ENCODE measurements around the gene HMG20B. TPM values are rescaled to one million over a fixed set of nuclear protein-coding genes. Genes with fewer than 3 reads are reported as not detected.

HMG20B gene
- polyA plus RNA-seq, 1 of the 3 experiments (the other 2 are of a cell fraction), result 92.0 TPM

GRCh38 chr19:3524078-3524842 lies 48.5 kb upstream of the HMG20B start (continued):
- no peak for TF ChIP-seq CTCF (IDR thresholded peaks at IDR 0.05)
- no peak for TF ChIP-seq SIN3A (IDR thresholded peaks at IDR 0.05; ENCODE audit: borderline replicate concordance, low read depth, low read length)
- no peak for TF ChIP-seq TCF12 (IDR thresholded peaks at IDR 0.05)
- TF ChIP-seq JUND (IDR thresholded peaks at IDR 0.05), result no peak
- TF ChIP-seq, protein P1, sequence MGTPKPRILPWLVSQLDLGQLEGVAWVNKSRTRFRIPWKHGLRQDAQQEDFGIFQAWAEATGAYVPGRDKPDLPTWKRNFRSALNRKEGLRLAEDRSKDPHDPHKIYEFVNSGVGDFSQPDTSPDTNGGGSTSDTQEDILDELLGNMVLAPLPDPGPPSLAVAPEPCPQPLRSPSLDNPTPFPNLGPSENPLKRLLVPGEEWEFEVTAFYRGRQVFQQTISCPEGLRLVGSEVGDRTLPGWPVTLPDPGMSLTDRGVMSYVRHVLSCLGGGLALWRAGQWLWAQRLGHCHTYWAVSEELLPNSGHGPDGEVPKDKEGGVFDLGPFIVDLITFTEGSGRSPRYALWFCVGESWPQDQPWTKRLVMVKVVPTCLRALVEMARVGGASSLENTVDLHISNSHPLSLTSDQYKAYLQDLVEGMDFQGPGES (IDR thresholded peaks at IDR 0.05; ENCODE audit: low read depth, low read length), result no peak
- no peak for TF ChIP-seq MXI1 (IDR thresholded peaks at IDR 0.05; ENCODE audit: low read depth, low read length)
- no peak for TF ChIP-seq FOSL2 (IDR thresholded peaks at IDR 0.05; ENCODE audit: borderline replicate concordance, low read depth)

- Histone ChIP-seq H3K27ac (ENCODE audit: low read depth in 2 of 2, low read length in 1 of 2) (no peak overlapping the region), H3K9ac (no peak overlapping the region), H3F3A (replicated peaks; ENCODE audit: insufficient read depth) (no peaks in the 10 kb centered on the region), H2AFZ (ENCODE audit: low read depth) (no peak overlapping the region), H3K79me2 (ENCODE audit: insufficient read depth) (peaks cover 40% of the 10 kb centered on the region), H3K4me1 (ENCODE audit: control insufficient read depth in 1 of 2, insufficient read depth in 2 of 2, low read depth in 1 of 2, low read length in 1 of 2) (peaks cover 0 to 10% of the 10 kb centered on the region in 2 experiments; a peak in 1 of 4 replicates), H3K4me2 (no peak overlapping the region), H3K36me3 (replicated peaks in 1 of 2; ENCODE audit: control insufficient read depth in 1 of 2, insufficient read depth in 2 of 2, low read length in 1 of 2) (peaks cover 8 to 31% of the 10 kb centered on the region in 2 experiments), H3K9me3 (no peaks in the 10 kb centered on the region), H3K9me2 (no peaks in the 10 kb centered on the region), H3K4me3 (ENCODE audit: low read depth in 2 of 2, low read length in 1 of 2) (no peak overlapping the region), H3K27me3 (ENCODE audit: insufficient read depth) (no peaks in the 10 kb centered on the region), H4K20me1 (ENCODE audit: insufficient read depth) (peaks cover 39% of the 10 kb centered on the region)
- 97% methylated on average over 17 of the region's 20 CpGs for WGBS (ENCODE audit: low lambda C conversion rate)
- TF ChIP-seq USF2 (IDR thresholded peaks at IDR 0.05; ENCODE audit: borderline replicate concordance, low read depth, low read length) (no peak), REST (IDR thresholded peaks at IDR 0.05; ENCODE audit: low read depth, low read length) (no peak), CTCF (IDR thresholded peaks at IDR 0.05) (no peak), RXRA (IDR thresholded peaks at IDR 0.05; ENCODE audit: borderline replicate concordance, low read depth) (no peak), RCOR1 (IDR thresholded peaks at IDR 0.05; ENCODE audit: low read length) (no peak), FOSL2 (IDR thresholded peaks at IDR 0.05; ENCODE audit: borderline replicate concordance, low read depth) (no peak), NFIC (IDR thresholded peaks at IDR 0.05; ENCODE audit: borderline replicate concordance) (no peak), JUND (IDR thresholded peaks at IDR 0.05) (no peak), USF1 (IDR thresholded peaks at IDR 0.05; ENCODE audit: borderline replicate concordance, low read depth) (no peak)
- CTCF ChIA-PET, result no interaction called here
- DNase-seq, result no peak
- POLR2A ChIA-PET, result no interaction called here
Measured at GRCh38 chr19:3524904-3525451, 47.8 kb upstream of the HMG20B start.
